Ovary (tissue), 3 donors: ENCODE measurements around the gene AGR3.

Experiments
- EP300 ChIP-seq: sonication (generic); formaldehyde crosslinking; IDR thresholded peaks from one replicate; pipeline ENCODE4 v1.6.1; 2017; ENCODE audit warnings: antibody characterized with exemption
- POLR2A ChIP-seq: fragments of 450-650 bp; IDR thresholded peaks from one replicate; pipeline ENCODE4 v1.6.1; 2017; ENCODE audit warnings: antibody characterized with exemption, mild to moderate bottlenecking, moderate library complexity
- TF ChIP-seq, protein P1 (sequence below), 3 donors: fragments of 450-650 bp in 2 of 3; fragments of 200-600 bp in 1 of 3; IDR thresholded peaks; one replicate each; pipeline versions ENCODE4 v1.5.1 to v1.8.0; 2016 to 2022; ENCODE audit warnings: antibody characterized with exemption in 3 of 3, mild to moderate bottlenecking in 1 of 3
- donor health status: DM: no; HTN: no; CAD: no.

- no peak for TF ChIP-seq POLR2A
- TF ChIP-seq, protein P1, sequence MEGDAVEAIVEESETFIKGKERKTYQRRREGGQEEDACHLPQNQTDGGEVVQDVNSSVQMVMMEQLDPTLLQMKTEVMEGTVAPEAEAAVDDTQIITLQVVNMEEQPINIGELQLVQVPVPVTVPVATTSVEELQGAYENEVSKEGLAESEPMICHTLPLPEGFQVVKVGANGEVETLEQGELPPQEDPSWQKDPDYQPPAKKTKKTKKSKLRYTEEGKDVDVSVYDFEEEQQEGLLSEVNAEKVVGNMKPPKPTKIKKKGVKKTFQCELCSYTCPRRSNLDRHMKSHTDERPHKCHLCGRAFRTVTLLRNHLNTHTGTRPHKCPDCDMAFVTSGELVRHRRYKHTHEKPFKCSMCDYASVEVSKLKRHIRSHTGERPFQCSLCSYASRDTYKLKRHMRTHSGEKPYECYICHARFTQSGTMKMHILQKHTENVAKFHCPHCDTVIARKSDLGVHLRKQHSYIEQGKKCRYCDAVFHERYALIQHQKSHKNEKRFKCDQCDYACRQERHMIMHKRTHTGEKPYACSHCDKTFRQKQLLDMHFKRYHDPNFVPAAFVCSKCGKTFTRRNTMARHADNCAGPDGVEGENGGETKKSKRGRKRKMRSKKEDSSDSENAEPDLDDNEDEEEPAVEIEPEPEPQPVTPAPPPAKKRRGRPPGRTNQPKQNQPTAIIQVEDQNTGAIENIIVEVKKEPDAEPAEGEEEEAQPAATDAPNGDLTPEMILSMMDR (IDR thresholded peaks at IDR 0.05): no peak
- TF ChIP-seq EP300: no peak
These were observed 63.1 kb downstream of the AGR3 start for GRCh38 chr7:16818732-16819131.
